Measurements from ENCODE around the gene RALGAPA2.

GRCh38 chr20:20691477-20692235 is 20.8 kb downstream of the RALGAPA2 start:
- TF ChIP-seq CTCF (conservative IDR thresholded peaks at IDR 0.05; ENCODE audit: low read depth in 2 of 2) (no peak), REST (IDR thresholded peaks at IDR 0.05; ENCODE audit: unreplicated experiment) (no peak), JUNB (IDR thresholded peaks at IDR 0.05; ENCODE audit: unreplicated experiment) (no peak)
